ENCODE measurements around the gene PJVK.

PJVK gene

GRCh38 chr2:178480227-178481181 lies 29.3 kb downstream of the PJVK start, which contains the start of gene PLEKHA3:
TSS of gene PLEKHA3 (plus strand) at chr2:178480457. CDS start at chr2:178480870, 413 bp downstream.
- no peak for FAIRE-seq
- DNase-seq (ENCODE audit: low spot score), result peak; percentile 91

DNA sequence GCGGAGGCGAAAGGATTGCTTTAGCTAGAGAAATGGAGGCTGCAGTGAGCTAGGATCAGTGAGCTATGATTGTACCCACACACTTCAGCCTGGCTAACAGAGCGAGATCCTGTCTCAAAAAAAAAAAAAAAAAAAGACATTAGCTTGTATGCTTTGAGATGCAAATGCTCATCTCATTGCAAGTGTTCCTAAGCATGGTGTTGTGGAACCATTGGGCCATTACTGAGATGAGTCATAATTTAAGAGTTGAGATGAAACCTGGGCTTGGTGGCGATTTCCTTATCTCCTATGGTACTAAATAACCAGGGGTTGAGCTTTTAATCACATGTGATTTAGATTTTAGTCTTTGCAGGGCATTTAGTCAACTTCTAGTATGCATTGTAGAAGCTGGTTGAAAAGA lies 31.3 kb downstream of the PJVK start:
- DNase-seq (ENCODE audit: low spot score) (peak; percentile 60), FAIRE-seq (peak; percentile 74)

- peak; percentile 41 for DNase-seq (ENCODE audit: low spot score)
- no peak for FAIRE-seq
Observed at GRCh38 chr2:178484245-178485041, 33.3 kb downstream of the PJVK start.

GRCh38 chr2:178485356-178485755 lies 34.2 kb downstream of the PJVK start:
- FAIRE-seq, result no peak
- no peak for DNase-seq (ENCODE audit: low spot score)

GRCh38 chr2:178491612-178492011 lies 40.4 kb downstream of the PJVK start:
- no peak for FAIRE-seq
- DNase-seq (ENCODE audit: low spot score), result no peak

DNA sequence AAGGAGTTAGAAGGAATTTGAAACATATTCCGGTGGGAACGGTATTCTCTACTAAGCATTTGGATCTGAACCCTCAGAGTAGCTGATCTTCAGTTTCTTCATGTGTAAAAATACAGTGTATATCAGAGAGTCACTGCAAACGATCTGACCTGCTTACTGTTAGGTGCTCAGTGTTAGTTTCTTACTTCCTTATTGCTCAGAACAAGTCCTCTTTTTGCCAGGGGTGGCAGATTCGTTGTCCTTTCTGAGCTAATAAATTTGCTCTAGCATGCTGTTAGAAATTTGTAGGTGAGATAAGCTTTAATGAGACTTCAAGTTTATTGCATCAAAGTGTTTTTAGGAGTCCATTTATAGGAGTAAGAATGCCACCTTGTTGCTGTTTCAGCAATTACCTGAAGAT lies 44.9 kb downstream of the PJVK start:
- DNase-seq (ENCODE audit: low spot score), result no peak
- no peak for FAIRE-seq

GRCh38 chr2:178498137-178498536 lies 47.0 kb downstream of the PJVK start:
- FAIRE-seq, result no peak
- DNase-seq (ENCODE audit: low spot score), result no peak

GRCh38 chr2:178499640-178500039 lies 48.5 kb downstream of the PJVK start:
- DNase-seq (ENCODE audit: low spot score) (no peak), FAIRE-seq (no peak)

DNA sequence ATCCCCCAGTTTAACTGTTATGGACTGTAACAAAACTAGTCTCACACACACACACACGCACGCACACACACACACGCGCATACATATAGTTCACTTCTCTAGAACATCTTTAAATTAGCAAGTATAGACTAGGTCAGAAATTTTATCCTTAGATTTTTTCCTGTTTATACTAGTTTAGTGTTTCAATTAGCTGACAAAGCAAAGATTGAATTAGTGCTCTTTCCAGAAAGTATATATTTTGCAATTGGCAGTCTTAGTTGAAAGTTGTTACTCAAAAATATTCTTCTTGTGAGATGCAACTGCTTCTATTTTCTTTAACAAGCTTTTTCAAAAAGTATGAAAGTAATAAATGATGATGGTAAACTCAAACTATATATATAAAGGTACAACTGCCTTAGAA lies 51.6 kb downstream of the PJVK start:
- FAIRE-seq (no peak), DNase-seq (ENCODE audit: low spot score) (no peak)

- DNase-seq (ENCODE audit: low spot score) (no peak), FAIRE-seq (no peak)
Observed at GRCh38 chr2:178506101-178506500, 54.9 kb downstream of the PJVK start.

- DNase-seq (ENCODE audit: low spot score) (no peak), FAIRE-seq (no peak)
Observed at GRCh38 chr2:178506524-178506923, 55.3 kb downstream of the PJVK start.

DNA sequence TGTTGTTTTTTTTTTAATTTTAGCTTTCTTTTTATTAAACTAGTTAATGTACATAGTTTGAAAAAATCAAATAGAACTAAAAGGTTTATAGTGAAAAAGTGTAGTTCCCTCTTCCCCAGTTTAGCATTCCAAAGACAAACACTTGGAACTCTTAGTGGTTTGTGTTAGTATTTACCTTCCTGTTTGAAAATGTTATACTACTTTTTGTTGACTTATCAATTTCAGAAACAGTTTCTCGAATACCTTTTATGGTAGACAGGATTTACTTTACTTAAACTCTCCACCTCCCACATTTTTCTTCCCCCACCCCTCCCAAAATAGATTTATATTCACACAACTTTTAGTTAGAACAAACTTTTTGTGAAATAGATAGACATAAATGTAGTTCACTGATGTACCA lies 55.8 kb downstream of the PJVK start:
- DNase-seq (ENCODE audit: low spot score) (no peak), FAIRE-seq (no peak)

GRCh38 chr2:178508646-178509045 lies 57.5 kb downstream of the PJVK start:
- FAIRE-seq, result no peak
- DNase-seq (ENCODE audit: low spot score), result no peak

- no peak for FAIRE-seq
Observed at GRCh38 chr2:178510384-178510783, 59.2 kb downstream of the PJVK start.

More at GRCh38 chr2:178510384-178510783, 59.2 kb downstream of the PJVK start:
- no peak for DNase-seq (ENCODE audit: low spot score)

Data from RCC 7860 (cell line).